C4-2B (cell line): Measurements from ENCODE around the gene RBM44.

Experiments
- H3K27ac ChIP-seq: fragments of 450-650 bp; 2 replicates; pipeline ENCODE4 v1.5.1; 2017
- ZFX ChIP-seq: fragments of 450-650 bp; IDR thresholded peaks from 2 replicates; pipeline ENCODE4 v1.6.1; 2017
- TF ChIP-seq, protein P1 (sequence below): fragments of 450-650 bp; conservative IDR thresholded peaks from 2 replicates; pipeline ENCODE4 v1.5.1; 2017; ENCODE audit warnings: mild to moderate bottlenecking

Gene RBM44

GRCh38 chr2:237816531-237816930, 18.0 kb downstream of the RBM44 start:
- TF ChIP-seq, protein P1, sequence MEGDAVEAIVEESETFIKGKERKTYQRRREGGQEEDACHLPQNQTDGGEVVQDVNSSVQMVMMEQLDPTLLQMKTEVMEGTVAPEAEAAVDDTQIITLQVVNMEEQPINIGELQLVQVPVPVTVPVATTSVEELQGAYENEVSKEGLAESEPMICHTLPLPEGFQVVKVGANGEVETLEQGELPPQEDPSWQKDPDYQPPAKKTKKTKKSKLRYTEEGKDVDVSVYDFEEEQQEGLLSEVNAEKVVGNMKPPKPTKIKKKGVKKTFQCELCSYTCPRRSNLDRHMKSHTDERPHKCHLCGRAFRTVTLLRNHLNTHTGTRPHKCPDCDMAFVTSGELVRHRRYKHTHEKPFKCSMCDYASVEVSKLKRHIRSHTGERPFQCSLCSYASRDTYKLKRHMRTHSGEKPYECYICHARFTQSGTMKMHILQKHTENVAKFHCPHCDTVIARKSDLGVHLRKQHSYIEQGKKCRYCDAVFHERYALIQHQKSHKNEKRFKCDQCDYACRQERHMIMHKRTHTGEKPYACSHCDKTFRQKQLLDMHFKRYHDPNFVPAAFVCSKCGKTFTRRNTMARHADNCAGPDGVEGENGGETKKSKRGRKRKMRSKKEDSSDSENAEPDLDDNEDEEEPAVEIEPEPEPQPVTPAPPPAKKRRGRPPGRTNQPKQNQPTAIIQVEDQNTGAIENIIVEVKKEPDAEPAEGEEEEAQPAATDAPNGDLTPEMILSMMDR, result no peak
- TF ChIP-seq ZFX, result no peak
- H3K27ac ChIP-seq, result no peak overlapping the region

GRCh38 chr2:237818066-237818473, 19.5 kb downstream of the RBM44 start:
- TF ChIP-seq, protein P1, result no peak
- TF ChIP-seq ZFX, result no peak
- no peak overlapping the region for H3K27ac ChIP-seq

DNA sequence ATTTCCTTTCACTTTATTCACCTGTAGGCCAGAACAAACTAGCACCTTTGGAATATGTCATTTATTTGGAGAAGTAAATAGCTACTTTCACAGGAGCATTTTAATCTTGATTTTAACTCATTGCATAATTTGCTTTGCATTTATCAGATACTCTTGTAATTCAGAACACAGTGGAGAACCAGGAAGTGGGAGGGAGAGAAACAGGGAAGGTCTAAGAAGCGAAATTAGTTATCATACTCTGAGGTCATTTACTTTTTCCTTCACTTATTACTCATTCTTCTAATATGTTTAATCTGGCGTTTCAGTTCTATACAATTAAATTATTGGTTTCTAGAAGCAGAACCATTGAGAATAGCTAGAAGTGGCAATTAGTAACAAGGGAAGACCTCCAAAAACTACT, 20.7 kb downstream of the RBM44 start:
- no peak overlapping the region for H3K27ac ChIP-seq
- TF ChIP-seq, protein P1, result no peak
- TF ChIP-seq ZFX, result no peak

GRCh38 chr2:237820421-237820820, 21.8 kb downstream of the RBM44 start:
- TF ChIP-seq ZFX, result no peak
- TF ChIP-seq, protein P1, result no peak
- H3K27ac ChIP-seq, result no peak overlapping the region

- TF ChIP-seq, protein P1, result no peak
- no peak for TF ChIP-seq ZFX
- no peak overlapping the region for H3K27ac ChIP-seq
Measured at GRCh38 chr2:237823544-237823943, 25.0 kb downstream of the RBM44 start.

DNA sequence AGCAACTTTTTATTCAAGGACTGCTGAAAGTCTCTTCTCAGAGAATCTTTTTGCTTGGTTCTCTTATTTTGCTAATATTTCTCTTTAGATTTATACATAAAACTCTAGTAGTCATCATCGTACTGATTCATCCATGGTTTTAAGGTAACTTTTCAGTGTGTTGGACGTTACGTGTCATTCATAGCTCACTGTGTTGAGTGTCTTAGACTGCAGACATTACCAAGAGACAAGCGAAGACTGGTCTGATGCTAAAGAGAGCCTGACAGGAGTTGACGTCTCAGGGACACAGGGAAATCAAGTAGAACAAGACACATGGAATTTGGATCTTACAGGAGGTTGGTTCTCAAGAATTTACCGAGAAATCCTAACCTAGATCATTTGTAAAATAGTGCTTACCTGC, 25.5 kb downstream of the RBM44 start:
- H3K27ac ChIP-seq, result no peak overlapping the region
- TF ChIP-seq ZFX, result no peak
- TF ChIP-seq, protein P1, result no peak

- no peak for TF ChIP-seq ZFX
- TF ChIP-seq, protein P1, result no peak
- no peak overlapping the region for H3K27ac ChIP-seq
Measured at GRCh38 chr2:237827421-237827987, 28.9 kb downstream of the RBM44 start.
